ENCODE measurements around the gene RAD21L1.

DNA sequence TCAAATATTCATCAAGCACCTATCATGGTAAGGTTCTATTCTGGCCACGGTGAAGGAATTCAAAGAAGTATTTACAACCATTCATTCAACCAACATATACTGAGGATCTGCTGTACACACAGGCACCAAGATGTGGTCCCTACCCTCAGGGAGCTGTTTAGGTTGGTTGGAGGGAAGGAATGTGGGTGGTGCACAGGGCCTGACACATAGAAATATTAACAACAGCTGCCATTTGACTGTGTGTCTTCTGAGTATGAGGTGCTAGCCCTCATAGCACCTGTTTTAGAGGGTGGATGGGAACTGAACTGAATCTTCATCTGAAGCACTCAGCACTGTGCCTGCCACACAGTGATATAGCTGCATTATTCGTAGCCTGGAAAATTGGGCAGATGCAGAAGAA is 47.5 kb downstream of the RAD21L1 start:
- TF ChIP-seq MAX (IDR thresholded peaks at IDR 0.05), result no peak
- TF ChIP-seq HDAC2 (IDR thresholded peaks at IDR 0.05; ENCODE audit: borderline replicate concordance in 1 of 2, low read depth in 2 of 2, low read length in 2 of 2), result no peak
- TF ChIP-seq YY1 (IDR thresholded peaks at IDR 0.05; ENCODE audit: low read depth, low read length), result no peak
- no peak for TF ChIP-seq PHF8 (conservative IDR thresholded peaks at IDR 0.05; ENCODE audit: low read depth, low read length)
- TF ChIP-seq E2F6 (IDR thresholded peaks at IDR 0.05), result no peak
- TF ChIP-seq CTBP2 (IDR thresholded peaks at IDR 0.05; ENCODE audit: borderline replicate concordance, insufficient read depth, insufficient read length, low read length), result no peak
- TF ChIP-seq ATF2 (IDR thresholded peaks at IDR 0.05; ENCODE audit: low read length), result no peak
- no peak for TF ChIP-seq CTCF (IDR thresholded peaks at IDR 0.05; ENCODE audit: control extremely low read depth in 1 of 3, insufficient read depth in 1 of 3, low read depth in 1 of 3, low read length in 3 of 3)
- TF ChIP-seq RXRA (IDR thresholded peaks at IDR 0.05; ENCODE audit: insufficient read depth, low read depth, low read length), result no peak
- no peak for TF ChIP-seq POLR2AphosphoS5 (IDR thresholded peaks at IDR 0.05; ENCODE audit: low read depth, low read length)

Measured in H1 (cell line).